Nephron progenitor cell (in vitro differentiated cells): ENCODE measurements around the gene MBOAT2.

Source experiments
- DNase-seq: peaks from one replicate; pipeline ENCODE4 v3.0.0; 2021
- H3K27ac Mint-ChIP-seq: 2 replicates; pipeline ENCODE4 v1.8.0; 2021; ENCODE audit warnings: mild to moderate bottlenecking, moderate library complexity, mixed read lengths
- H3K27me3 Mint-ChIP-seq: 2 replicates; pipeline ENCODE4 v1.8.0; 2021; ENCODE audit warnings: mild to moderate bottlenecking, low read depth, mixed read lengths; ENCODE audit not compliant: poor library complexity
- H3K36me3 Mint-ChIP-seq: 2 replicates; pipeline ENCODE4 v1.8.0; 2021; ENCODE audit warnings: low read depth, mixed read lengths
- H3K4me1 Mint-ChIP-seq: 2 replicates; pipeline ENCODE4 v1.8.0; 2021; ENCODE audit warnings: mixed read lengths
- H3K4me3 Mint-ChIP-seq: 2 replicates; pipeline ENCODE4 v1.8.0; 2021; ENCODE audit warnings: mild to moderate bottlenecking, moderate library complexity, mixed read lengths
- H3K9me3 Mint-ChIP-seq: 2 replicates; pipeline ENCODE4 v1.8.0; 2021; ENCODE audit warnings: mild to moderate bottlenecking, moderate library complexity, mixed read lengths
- TF ChIP-seq, protein P1 (sequence below): fragments of 200-600 bp; sonication (generic); IDR thresholded peaks from 2 replicates; pipeline ENCODE4 v1.5.0; 2021; ENCODE audit warnings: antibody characterized with exemption

The MBOAT2 gene

DNA sequence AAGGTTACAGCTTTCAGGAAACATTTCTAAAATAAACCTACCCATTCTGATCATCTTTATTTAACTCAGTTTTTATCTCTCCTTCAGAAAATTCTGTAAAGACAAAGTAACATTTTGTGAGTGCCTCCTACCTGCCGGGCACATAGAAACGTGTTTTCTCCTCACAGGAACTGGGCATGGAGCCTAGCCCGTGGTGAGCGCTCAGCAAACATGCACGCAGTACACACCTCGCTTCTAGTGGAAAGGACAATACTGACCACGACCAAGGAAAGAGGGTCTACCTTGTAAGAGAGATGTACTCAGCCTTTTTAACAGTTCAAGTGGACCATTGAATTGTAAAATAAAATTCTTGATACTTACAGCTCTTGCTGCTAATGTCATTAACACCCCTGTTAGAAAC, 141.3 kb downstream of the MBOAT2 start:
- Mint-ChIP-seq H3K27ac (peak overlapping the region; percentile 36), H3K4me3 (no peak overlapping the region), H3K9me3 (no peaks in the 10 kb centered on the region), H3K4me1 (peaks cover 17% of the 10 kb centered on the region), H3K36me3 (peaks cover 32% of the 10 kb centered on the region), H3K27me3 (peaks cover 4% of the 10 kb centered on the region)
- DNase-seq = no peak
- TF ChIP-seq, protein P1, sequence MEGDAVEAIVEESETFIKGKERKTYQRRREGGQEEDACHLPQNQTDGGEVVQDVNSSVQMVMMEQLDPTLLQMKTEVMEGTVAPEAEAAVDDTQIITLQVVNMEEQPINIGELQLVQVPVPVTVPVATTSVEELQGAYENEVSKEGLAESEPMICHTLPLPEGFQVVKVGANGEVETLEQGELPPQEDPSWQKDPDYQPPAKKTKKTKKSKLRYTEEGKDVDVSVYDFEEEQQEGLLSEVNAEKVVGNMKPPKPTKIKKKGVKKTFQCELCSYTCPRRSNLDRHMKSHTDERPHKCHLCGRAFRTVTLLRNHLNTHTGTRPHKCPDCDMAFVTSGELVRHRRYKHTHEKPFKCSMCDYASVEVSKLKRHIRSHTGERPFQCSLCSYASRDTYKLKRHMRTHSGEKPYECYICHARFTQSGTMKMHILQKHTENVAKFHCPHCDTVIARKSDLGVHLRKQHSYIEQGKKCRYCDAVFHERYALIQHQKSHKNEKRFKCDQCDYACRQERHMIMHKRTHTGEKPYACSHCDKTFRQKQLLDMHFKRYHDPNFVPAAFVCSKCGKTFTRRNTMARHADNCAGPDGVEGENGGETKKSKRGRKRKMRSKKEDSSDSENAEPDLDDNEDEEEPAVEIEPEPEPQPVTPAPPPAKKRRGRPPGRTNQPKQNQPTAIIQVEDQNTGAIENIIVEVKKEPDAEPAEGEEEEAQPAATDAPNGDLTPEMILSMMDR = no peak

DNA sequence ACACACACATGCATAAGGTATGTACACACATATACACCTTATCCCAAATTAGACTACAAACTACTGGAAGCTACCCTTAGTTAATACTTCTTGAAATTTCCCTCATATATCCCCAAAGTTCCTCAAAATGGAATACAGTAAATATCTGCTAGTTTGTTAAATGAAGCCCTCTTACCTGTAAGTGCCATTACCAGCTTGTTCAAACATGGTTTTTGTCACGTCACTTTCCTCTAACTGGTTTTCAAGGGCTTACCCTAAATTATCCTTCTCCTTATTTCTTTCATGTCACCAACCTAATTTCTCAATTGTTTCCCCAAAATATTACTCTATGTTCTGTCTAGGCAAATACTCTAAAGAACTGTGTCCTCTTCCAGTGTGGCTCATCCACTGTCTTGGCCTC, 141.7 kb downstream of the MBOAT2 start:
- TF ChIP-seq, protein P1 = no peak
- no peak overlapping the region for H3K4me3 Mint-ChIP-seq
- H3K4me1 Mint-ChIP-seq = peaks cover 17% of the 10 kb centered on the region
- DNase-seq = no peak
- H3K9me3 Mint-ChIP-seq = no peaks in the 10 kb centered on the region
- no peak overlapping the region for H3K27ac Mint-ChIP-seq
- H3K36me3 Mint-ChIP-seq = peaks cover 35% of the 10 kb centered on the region
- peaks cover 4% of the 10 kb centered on the region for H3K27me3 Mint-ChIP-seq

DNA sequence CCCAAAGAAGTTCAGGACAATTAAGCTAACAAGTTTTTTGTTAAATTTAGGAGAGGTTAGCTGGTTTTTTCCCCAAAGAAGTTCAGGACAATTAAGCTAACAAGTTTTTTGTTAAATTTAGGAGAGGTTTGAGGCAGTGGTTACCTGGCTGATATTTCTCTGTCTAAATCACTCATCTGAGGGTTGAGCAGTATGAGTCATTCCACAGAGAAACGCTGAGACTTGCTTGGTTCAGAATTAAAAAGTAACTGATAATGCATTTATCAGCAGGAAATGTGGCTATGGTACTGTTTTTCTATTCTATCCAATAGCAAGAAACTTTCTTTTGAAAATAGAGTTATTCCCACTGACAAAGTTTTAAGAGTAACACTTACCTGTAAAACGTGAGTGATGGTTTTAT, 143.2 kb downstream of the MBOAT2 start:
- H3K27ac Mint-ChIP-seq = no peak overlapping the region
- H3K4me1 Mint-ChIP-seq = peaks cover 15% of the 10 kb centered on the region
- H3K36me3 Mint-ChIP-seq = peaks cover 42% of the 10 kb centered on the region
- no peak overlapping the region for H3K4me3 Mint-ChIP-seq
- TF ChIP-seq, protein P1 = no peak
- no peaks in the 10 kb centered on the region for H3K9me3 Mint-ChIP-seq
- DNase-seq = no peak
- H3K27me3 Mint-ChIP-seq = peaks cover 4% of the 10 kb centered on the region

DNA sequence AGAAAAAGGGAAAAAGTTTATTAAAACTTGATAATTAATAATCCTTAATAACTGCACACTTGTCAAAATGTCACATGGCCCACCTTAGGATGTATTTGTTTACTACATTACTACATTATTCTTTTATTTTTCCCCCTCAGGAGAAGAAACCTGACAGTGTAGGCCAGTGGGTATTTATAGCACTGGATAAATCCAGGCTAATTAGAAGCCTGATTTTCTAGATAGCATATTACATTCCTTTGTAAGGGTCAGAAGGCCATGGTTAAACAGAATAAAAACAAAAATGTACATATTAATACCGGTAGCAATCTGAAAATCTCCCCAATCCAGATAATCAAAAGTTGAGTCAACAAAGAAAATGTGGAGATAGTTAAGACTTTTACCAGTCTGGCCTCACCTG, 144.6 kb downstream of the MBOAT2 start:
- Mint-ChIP-seq H3K9me3 (no peaks in the 10 kb centered on the region), H3K36me3 (peaks cover 33% of the 10 kb centered on the region), H3K4me3 (no peak overlapping the region), H3K4me1 (peaks cover 6% of the 10 kb centered on the region), H3K27me3 (no peaks in the 10 kb centered on the region), H3K27ac (no peak overlapping the region)
- TF ChIP-seq, protein P1 = no peak
- no peak for DNase-seq

DNA sequence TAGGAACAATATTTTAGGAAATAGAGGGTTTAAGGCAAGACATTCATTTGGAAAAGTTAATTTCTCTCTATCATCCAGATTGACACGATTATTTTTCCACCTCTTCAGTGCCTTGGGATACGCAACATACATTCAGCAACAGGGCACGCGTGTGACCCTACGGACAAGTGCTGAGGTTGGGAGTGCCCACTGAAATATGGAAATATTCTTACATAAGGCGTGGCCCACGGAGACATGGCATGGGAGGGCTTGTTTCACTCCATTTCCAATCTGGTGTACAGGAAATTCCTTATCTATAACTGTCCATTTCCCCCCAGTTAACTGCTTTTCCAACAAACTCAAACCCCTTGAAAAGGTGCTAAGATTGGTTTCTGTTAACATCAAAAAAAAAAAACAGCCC, 145.2 kb downstream of the MBOAT2 start:
- DNase-seq = no peak
- Mint-ChIP-seq H3K9me3 (no peaks in the 10 kb centered on the region), H3K36me3 (peaks cover 33% of the 10 kb centered on the region), H3K27me3 (no peaks in the 10 kb centered on the region), H3K4me1 (peaks cover 8% of the 10 kb centered on the region), H3K27ac (no peak overlapping the region), H3K4me3 (no peak overlapping the region)
- TF ChIP-seq, protein P1 = no peak

DNA sequence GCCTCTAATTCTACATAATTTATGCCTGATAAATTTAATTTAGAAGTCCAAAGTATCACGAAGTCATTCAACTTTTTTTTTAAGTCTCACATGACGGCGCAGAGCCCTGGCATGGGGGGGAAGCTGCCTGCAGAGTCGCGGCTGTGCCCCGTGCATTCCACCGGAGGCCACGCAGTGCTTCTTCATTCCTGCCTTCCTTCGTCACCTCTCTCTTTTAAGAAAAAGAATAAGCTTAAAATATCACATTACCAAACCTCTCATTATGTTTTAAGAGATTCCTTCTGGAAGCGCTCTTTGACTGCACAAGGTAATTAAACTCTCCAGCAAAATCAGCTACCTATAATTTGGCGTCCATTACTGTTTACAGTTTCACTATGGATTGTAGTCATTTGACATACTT, 145.8 kb downstream of the MBOAT2 start:
- peaks cover 13% of the 10 kb centered on the region for H3K4me1 Mint-ChIP-seq
- peaks cover 33% of the 10 kb centered on the region for H3K36me3 Mint-ChIP-seq
- DNase-seq = no peak
- no peaks in the 10 kb centered on the region for H3K9me3 Mint-ChIP-seq
- no peak overlapping the region for H3K27ac Mint-ChIP-seq
- H3K4me3 Mint-ChIP-seq = no peak overlapping the region
- H3K27me3 Mint-ChIP-seq = no peaks in the 10 kb centered on the region
- TF ChIP-seq, protein P1 = no peak
